22Rv1 (cell line): ENCODE data around the gene NFKB1.

Source experiments
- CTCF ChIP-seq: fragments of 450-650 bp; IDR thresholded peaks from 2 replicates; pipeline ENCODE4 v1.5.1; 2017; ENCODE audit warnings: mild to moderate bottlenecking
- ZFX ChIP-seq: fragments of 450-650 bp; IDR thresholded peaks from 2 replicates; pipeline ENCODE4 v1.6.1; 2017; ENCODE audit warnings: antibody characterized with exemption, borderline replicate concordance

- no peak for TF ChIP-seq ZFX
- no peak for TF ChIP-seq CTCF
Measured at GRCh38 chr4:102599886-102600285, 98.7 kb downstream of the NFKB1 start.
